IMR-90 (cell line): ENCODE measurements around the gene ZNF136. TPM values are rescaled to one million over a fixed set of nuclear protein-coding genes. Genes with fewer than 3 reads are reported as not detected.

Source experiments
- ATAC-seq: fragments of 200-7000 bp; cut with Tn5 transposase; 2 replicates; pipeline ENCODE4 v1.9.1; 2020; ENCODE audit warnings: low read depth, mild to moderate bottlenecking, moderate library complexity
- BruUV-seq: library from RNA; stranded (reverse); fragments of 400-500 nt; replicated peaks from 2 replicates; lab custom pipeline; 2021; lab: Mats Ljungman, UMichigan
- CTCF ChIA-PET: fragments of 300-600 bp; formaldehyde crosslinking; extraction: SDS; loops from one replicate; lab custom pipeline; 2021; ENCODE audit warnings: antibody characterized with exemption; lab: Yijun Ruan, JAX
- POLR2A ChIA-PET: fragments of 300-600 bp; sonication (Branson Sonifier 250); formaldehyde crosslinking; loops from one replicate; lab custom pipeline; 2022; ENCODE audit warnings: antibody characterized with exemption; ENCODE audit not compliant: unreplicated experiment; lab: Charles Lee
- DNase-seq: peaks from one replicate; pipeline ENCODE4 v3.0.0; 2013
- H2AFZ ChIP-seq: replicated peaks from 2 replicates; pipeline ENCODE3; 2013; ENCODE audit warnings: low read length, mild to moderate bottlenecking; ENCODE audit not compliant: poor library complexity
- H2AK5ac ChIP-seq: 2 replicates; pipeline ENCODE4 v1.6.1; 2013; ENCODE audit warnings: low read depth, low read length, inconsistent platforms
- H2AK9ac ChIP-seq: replicated peaks from 2 replicates; pipeline ENCODE3; 2013; ENCODE audit warnings: mild to moderate bottlenecking, low read depth, low read length, moderate library complexity; ENCODE audit not compliant: poor library complexity
- H2BK120ac ChIP-seq: 2 replicates; pipeline ENCODE4 v1.6.1; 2013; ENCODE audit warnings: low read depth, low read length, inconsistent platforms
- H2BK15ac ChIP-seq: 3 replicates; pipeline ENCODE4 v1.6.1; 2013; ENCODE audit warnings: low read depth, low read length, inconsistent platforms
- H2BK20ac ChIP-seq: 2 replicates; pipeline ENCODE4 v1.6.1; 2013; ENCODE audit warnings: low read depth, mild to moderate bottlenecking, inconsistent platforms, low read length, moderate library complexity
- H2BK5ac ChIP-seq: 2 replicates; pipeline ENCODE4 v1.6.1; 2013; ENCODE audit warnings: mild to moderate bottlenecking, low read depth, low read length, inconsistent platforms; ENCODE audit not compliant: poor library complexity, severe bottlenecking
- H3K14ac ChIP-seq: replicated peaks from 2 replicates; pipeline ENCODE4 v1.6.1; 2013; ENCODE audit warnings: low read depth, low read length, inconsistent platforms
- H3K18ac ChIP-seq: 2 replicates; pipeline ENCODE4 v1.6.1; 2013; ENCODE audit warnings: low read depth, low read length, control low read depth
- H3K23ac ChIP-seq: 2 replicates; pipeline ENCODE4 v1.6.1; 2013; ENCODE audit warnings: low read depth, low read length, inconsistent platforms
- H3K27ac ChIP-seq: 2 replicates; pipeline ENCODE4 v1.5.1; 2013; ENCODE audit warnings: mild to moderate bottlenecking, control low read depth, low read length; ENCODE audit not compliant: insufficient read depth
- H3K27me3 ChIP-seq: 2 replicates; pipeline ENCODE4 v1.6.1; 2013; ENCODE audit warnings: low read length; ENCODE audit not compliant: control insufficient read depth, insufficient read depth
- H3K36me3 ChIP-seq: 2 replicates; pipeline ENCODE4 v1.6.1; 2013; ENCODE audit warnings: low read length, mixed read lengths; ENCODE audit not compliant: control insufficient read depth, insufficient read depth
- H3K4ac ChIP-seq: 2 replicates; pipeline ENCODE4 v1.6.1; 2013; ENCODE audit warnings: low read depth, low read length, inconsistent platforms
- H3K4me1 ChIP-seq: 2 replicates; pipeline ENCODE4 v1.6.1; 2013; ENCODE audit warnings: low read length, mixed read lengths; ENCODE audit not compliant: control insufficient read depth, insufficient read depth
- H3K4me2 ChIP-seq: 2 replicates; pipeline ENCODE4 v1.6.1; 2013; ENCODE audit warnings: low read depth, mild to moderate bottlenecking, control low read depth, low read length, moderate library complexity
- H3K4me3 ChIP-seq: 2 replicates; pipeline ENCODE4 v1.5.1; 2013; ENCODE audit warnings: low read depth, mild to moderate bottlenecking, control low read depth, low read length, moderate library complexity; ENCODE audit not compliant: insufficient read depth
- H3K56ac ChIP-seq: 2 replicates; pipeline ENCODE4 v1.6.1; 2013; ENCODE audit warnings: low read length, inconsistent platforms; ENCODE audit not compliant: insufficient read depth; ENCODE audit errors: extremely low read depth
- H3K79me1 ChIP-seq, 2 experiments: 2 replicates each; pipeline ENCODE4 v1.6.1; 2013; ENCODE audit warnings: low read length in 2 of 2, inconsistent platforms in 1 of 2, low read depth in 1 of 2
- H3K9ac ChIP-seq: 2 replicates; pipeline ENCODE4 v1.6.1; 2013; ENCODE audit warnings: low read depth, low read length, control low read depth
- H3K9me1 ChIP-seq: 2 replicates; pipeline ENCODE4 v1.6.1; 2013; ENCODE audit warnings: low read length, inconsistent platforms; ENCODE audit not compliant: insufficient read depth
- H3K9me3 ChIP-seq: 2 replicates; pipeline ENCODE4 v1.6.1; 2013; ENCODE audit warnings: low read length; ENCODE audit not compliant: control insufficient read depth, insufficient read depth
- H4K20me1 ChIP-seq: 2 replicates; pipeline ENCODE4 v1.6.1; 2013; ENCODE audit warnings: low read length, inconsistent platforms; ENCODE audit not compliant: insufficient read depth
- H4K5ac ChIP-seq: 2 replicates; pipeline ENCODE4 v1.6.1; 2013; ENCODE audit warnings: mild to moderate bottlenecking, low read depth, low read length, control low read depth
- H4K8ac ChIP-seq, 2 experiments: 2 replicates each; pipeline ENCODE4 v1.6.1; 2013; ENCODE audit warnings: low read depth in 2 of 2, low read length in 2 of 2, control low read depth in 1 of 2, inconsistent platforms in 1 of 2
- H4K91ac ChIP-seq: 2 replicates; pipeline ENCODE4 v1.6.1; 2013; ENCODE audit warnings: low read depth, low read length, inconsistent platforms; ENCODE audit not compliant: insufficient read depth
- CEBPB ChIP-seq: IDR thresholded peaks from 2 replicates; pipeline ENCODE4 v1.6.1; 2012; ENCODE audit warnings: low read depth, low read length, improper control_type of control experiment
- CHD1 ChIP-seq: IDR thresholded peaks from 2 replicates; pipeline ENCODE4 v1.6.1; 2012; ENCODE audit warnings: low read depth, low read length, improper control_type of control experiment
- CTCF ChIP-seq: conservative IDR thresholded peaks from 2 replicates; pipeline ENCODE4 v1.5.1; 2012; ENCODE audit warnings: mild to moderate bottlenecking, low read depth, low read length, improper control_type of control experiment
- ELK1 ChIP-seq: fragments of 150-350 bp; IDR thresholded peaks from 2 replicates; pipeline ENCODE4 v1.6.1; 2016; ENCODE audit warnings: low read depth, mild to moderate bottlenecking, low read length, moderate library complexity, borderline replicate concordance
- FOS ChIP-seq: fragments of 150-350 bp; IDR thresholded peaks from 2 replicates; pipeline ENCODE4 v1.6.1; 2016; ENCODE audit warnings: low read depth, low read length
- MAZ ChIP-seq: IDR thresholded peaks from 2 replicates; pipeline ENCODE4 v1.6.1; 2012; ENCODE audit warnings: low read depth, mild to moderate bottlenecking, low read length, improper control_type of control experiment, moderate library complexity, borderline replicate concordance
- MXI1 ChIP-seq: IDR thresholded peaks from 2 replicates; pipeline ENCODE4 v1.6.1; 2012; ENCODE audit warnings: low read depth, mild to moderate bottlenecking, low read length, moderate library complexity, borderline replicate concordance
- NFE2L2 ChIP-seq: fragments of 150-350 bp; IDR thresholded peaks from 2 replicates; pipeline ENCODE4 v1.6.1; 2016; ENCODE audit warnings: low read depth, mild to moderate bottlenecking, low read length
- POLR2A ChIP-seq: IDR thresholded peaks from 2 replicates; pipeline ENCODE4 v1.6.1; 2012; ENCODE audit warnings: mild to moderate bottlenecking, low read depth, low read length
- RAD21 ChIP-seq: IDR thresholded peaks from 2 replicates; pipeline ENCODE4 v1.6.1; 2012; ENCODE audit warnings: low read length, improper control_type of control experiment
- RCOR1 ChIP-seq: IDR thresholded peaks from 2 replicates; pipeline ENCODE4 v1.6.1; 2012; ENCODE audit warnings: mild to moderate bottlenecking, low read length, improper control_type of control experiment; ENCODE audit not compliant: insufficient replicate concordance
- SMC3 ChIP-seq: fragments of 150-350 bp; IDR thresholded peaks from 2 replicates; pipeline ENCODE4 v1.6.1; 2016; ENCODE audit warnings: low read depth, mild to moderate bottlenecking, antibody characterized with exemption, low read length, moderate library complexity
- USF2 ChIP-seq: fragments of 150-350 bp; IDR thresholded peaks from 2 replicates; pipeline ENCODE4 v1.6.1; 2017; ENCODE audit warnings: mild to moderate bottlenecking, antibody characterized with exemption, low read length, low read depth
- dilution Hi-C: fragments of 300-500 bp; cut with HindIII; formaldehyde crosslinking; loops from one replicate; pipeline ENCODE4 v1.14.3; 2018; ENCODE audit warnings: low sequenced_read_pairs; ENCODE audit not compliant: unreplicated experiment
- in situ Hi-C: fragments of 300-500 bp; cut with MboI; formaldehyde crosslinking; loops from 3 replicates; pipeline ENCODE4 v1.14.3; 2019; ENCODE audit warnings: low sequenced_read_pairs, inconsistent platforms, mixed read lengths
- intact Hi-C: fragments of 100-400 bp; cut with micrococcal nuclease; formaldehyde crosslinking; loops from 2 replicates; pipeline ENCODE4 v1.10.0; 2022
- polyA plus RNA-seq, 3 experiments: library from polyadenylated mRNA; depleted of rRNA; stranded (reverse); fragments of >200 nt; gene quantifications; 2 replicates each; pipeline ENCODE4 v1.2.3, GENCODE V29; 2012; ENCODE audit warnings: low replicate concordance in 1 of 3
- total RNA-seq: library from RNA; depleted of rRNA; stranded (reverse); fragments of >200 nt; gene quantifications from 2 replicates; pipeline ENCODE4 v1.2.3, GENCODE V29; 2012

The ZNF136 gene
- total and polyA plus RNA-seq, 2 of the 4 experiments (the other 2 are of a cell fraction): 1.9 to 6.8 TPM

- H2BK20ac ChIP-seq: no peak overlapping the region
- H3K23ac ChIP-seq: no peak overlapping the region
- no peak overlapping the region for H2BK5ac ChIP-seq
- H3K9me3 ChIP-seq: peaks cover 43% of the 10 kb centered on the region
- H3K27ac ChIP-seq: no peak overlapping the region
- ATAC-seq (no peak), DNase-seq (no peak)
- ChIA-PET POLR2A (no interaction called here), CTCF (no interaction called here)
- intact Hi-C loops (no loop called here), dilution Hi-C loops (no loop called here), in situ Hi-C loops (no loop called here)
- H3K18ac ChIP-seq: no peak overlapping the region
- no peak overlapping the region for H2BK15ac ChIP-seq
- H3K14ac ChIP-seq: no peak overlapping the region
- no peak overlapping the region for H3K4ac ChIP-seq
- no peaks in the 10 kb centered on the region for H4K20me1 ChIP-seq
- peaks cover 0 to 3% of the 10 kb centered on the region in 2 experiments; a peak in 2 of 4 replicates for H3K79me1 ChIP-seq
- H4K5ac ChIP-seq: no peak overlapping the region
- H3K4me2 ChIP-seq: no peak overlapping the region
- H2AK9ac ChIP-seq: no peak overlapping the region
- BruUV-seq: no TSS peak
- H3K27me3 ChIP-seq: no peaks in the 10 kb centered on the region
- no peak overlapping the region for H3K56ac ChIP-seq
- H3K9me1 ChIP-seq: no peaks in the 10 kb centered on the region
- no peak overlapping the region for H2AK5ac ChIP-seq
- no peaks in the 10 kb centered on the region for H3K36me3 ChIP-seq
- no peak overlapping the region for H3K4me3 ChIP-seq
- TF ChIP-seq USF2 (no peak), NFE2L2 (no peak), FOS (no peak), RAD21 (no peak), ELK1 (no peak), POLR2A (no peak), SMC3 (no peak), CHD1 (no peak), MAZ (no peak), CTCF (no peak), RCOR1 (no peak), CEBPB (no peak), MXI1 (no peak)
- no peak overlapping the region for H4K91ac ChIP-seq
- H3K9ac ChIP-seq: no peak overlapping the region
- H4K8ac ChIP-seq: no peak overlapping the region
- no peak overlapping the region for H2BK120ac ChIP-seq
- H2AFZ ChIP-seq: no peak overlapping the region
- no peaks in the 10 kb centered on the region for H3K4me1 ChIP-seq
Measured at GRCh38 chr19:12198136-12198535, 35.2 kb downstream of the ZNF136 start.
